Fibroblast of the aortic adventitia (primary cell): ENCODE measurements around the gene NFIL3. TPM values are rescaled to one million over a fixed set of nuclear protein-coding genes. Genes with fewer than 3 reads are reported as not detected.
A peak's percentile ranks its signal among the peaks of the same experiment; 100 is the strongest.
"Not testable (repeated sequence)": the region's sequence is repeated elsewhere in the genome, so short reads cannot be mapped to it uniquely, and the experiment has no call there.

Experiments
- DNase-seq: peaks from one replicate; pipeline ENCODE4 v3.0.0-alpha.2; 2010; ENCODE audit warnings: low read depth
- H3K4me3 ChIP-seq: 2 replicates; pipeline ENCODE4 v1.5.1; 2011; ENCODE audit warnings: low read depth, mild to moderate bottlenecking, control low read depth, low read length, moderate library complexity
- CTCF ChIP-seq: IDR thresholded peaks from 2 replicates; pipeline ENCODE4 v1.5.1; 2011; ENCODE audit warnings: mild to moderate bottlenecking, low read length, control low read depth, inconsistent platforms; ENCODE audit not compliant: insufficient read depth
- total RNA-seq: library from RNA; depleted of rRNA; stranded (reverse); fragments of >200 nt; gene quantifications from 2 replicates; pipeline ENCODE4 v1.2.3, GENCODE V29; 2012; ENCODE audit warnings: low replicate concordance

NFIL3 gene
- total RNA-seq: 18.8 and 21.4 TPM in 2 replicates

- H3K4me3 ChIP-seq: peak within 1 kb of the TSS; percentile 91
- TF ChIP-seq CTCF: no peak
- DNase-seq: peak; percentile 69
Observed at GRCh38 chr9:91423785-91424402, at the start of gene NFIL3. Gene NFIL3 (minus strand): TSS chr9:91423832. CDS start chr9:91410734, 13,098 bp downstream.

GRCh38 chr9:91471524-91471923 is 47.9 kb upstream of the NFIL3 start:
- DNase-seq, H3K4me3 ChIP-seq: not testable (repeated sequence)

- DNase-seq: peak; percentile 69
- TF ChIP-seq CTCF: no peak
- no peak overlapping the region for H3K4me3 ChIP-seq
Observed at GRCh38 chr9:91465420-91465819, 41.8 kb upstream of the NFIL3 start.

GRCh38 chr9:91458906-91459305 is 35.3 kb upstream of the NFIL3 start:
- no peak for DNase-seq

GRCh38 chr9:91452844-91453243 is 29.2 kb upstream of the NFIL3 start:
- TF ChIP-seq CTCF: no peak
- no peak for DNase-seq

More at GRCh38 chr9:91458906-91459305, 35.3 kb upstream of the NFIL3 start:
- TF ChIP-seq CTCF: no peak
- H3K4me3 ChIP-seq: no peak overlapping the region

GRCh38 chr9:91451431-91452270 is 28.0 kb upstream of the NFIL3 start:
- no peak overlapping the region for H3K4me3 ChIP-seq
- peak; percentile 8 for DNase-seq
- TF ChIP-seq CTCF: no peak

More at GRCh38 chr9:91452844-91453243, 29.2 kb upstream of the NFIL3 start:
- no peak overlapping the region for H3K4me3 ChIP-seq

- TF ChIP-seq CTCF: no peak
- no peak for DNase-seq
- H3K4me3 ChIP-seq: no peak overlapping the region
Observed at GRCh38 chr9:91445135-91445534, 21.5 kb upstream of the NFIL3 start.
